GM19193 (cell line): ENCODE measurements around the gene PTH1R.

Experiments
- POLR2A ChIP-seq: IDR thresholded peaks from 4 replicates; pipeline ENCODE4 v1.6.1; 2011; ENCODE audit not compliant: insufficient read depth, insufficient read length; ENCODE audit errors: extremely low read depth

PTH1R gene

GRCh38 chr3:46952813-46953212 lies 75.3 kb downstream of the PTH1R start:
- TF ChIP-seq POLR2A, result no peak
